Stimulated activated CD4-positive, alpha-beta T cell treated with anti-CD3 and anti-CD28 coated beads, TNF-alpha, amount 100 ng/mL, for 48 hours (primary cell): ENCODE data around the gene WDR44.
"Not testable (repeated sequence)": the region's sequence is repeated elsewhere in the genome, so short reads cannot be mapped to it uniquely, and the experiment has no call there.

Experiments
- DNase-seq, 3 donors: peaks; one replicate each; pipeline ENCODE4 v3.0.0-alpha.2; 2020; ENCODE audit warnings: low read depth in 3 of 3

Gene WDR44

GRCh38 chrX:118480172-118480571, 134.3 kb downstream of the WDR44 start:
- DNase-seq, result no peak

GRCh38 chrX:118482384-118482783, 136.5 kb downstream of the WDR44 start:
- not testable (repeated sequence) for DNase-seq

DNA sequence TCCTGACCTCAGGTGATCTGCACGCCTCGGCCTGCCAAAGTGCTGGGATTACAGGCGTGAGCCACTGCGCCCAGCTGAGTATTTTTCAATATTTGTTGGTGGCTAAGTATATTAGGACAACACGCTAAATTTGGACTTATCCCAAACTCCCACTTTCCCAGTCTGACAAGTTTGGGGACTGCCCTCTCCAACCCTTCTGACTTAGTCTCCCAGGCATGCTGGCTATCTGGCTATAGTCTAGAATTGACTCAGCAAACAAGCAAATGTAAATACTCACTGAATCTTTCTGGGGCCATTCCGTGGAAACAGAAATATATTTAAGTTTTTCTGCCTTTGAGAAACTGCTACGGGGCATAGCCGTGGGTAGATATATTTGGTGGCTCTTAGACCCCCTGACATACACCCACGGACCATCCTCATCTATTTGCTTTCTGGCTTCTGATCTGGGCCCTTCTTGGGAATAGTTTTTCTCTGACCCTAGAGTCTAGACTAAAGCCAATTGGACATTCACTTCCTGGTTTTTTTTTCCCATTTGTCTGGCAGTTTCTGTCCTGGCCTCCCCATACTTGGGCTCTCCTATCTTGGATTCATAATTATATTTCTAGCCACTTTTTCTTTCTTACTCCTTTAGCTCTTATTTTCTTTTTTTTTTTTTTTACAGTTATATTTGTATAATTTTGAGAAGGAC, 138.5 kb downstream of the WDR44 start:
- no peak for DNase-seq

- not testable (repeated sequence) for DNase-seq
These were observed 140.8 kb downstream of the WDR44 start for GRCh38 chrX:118486693-118487092.

GRCh38 chrX:118493016-118493415, 147.1 kb downstream of the WDR44 start:
- DNase-seq, result no peak

- no peak for DNase-seq
These were observed 147.9 kb downstream of the WDR44 start for GRCh38 chrX:118493653-118494297.

DNA sequence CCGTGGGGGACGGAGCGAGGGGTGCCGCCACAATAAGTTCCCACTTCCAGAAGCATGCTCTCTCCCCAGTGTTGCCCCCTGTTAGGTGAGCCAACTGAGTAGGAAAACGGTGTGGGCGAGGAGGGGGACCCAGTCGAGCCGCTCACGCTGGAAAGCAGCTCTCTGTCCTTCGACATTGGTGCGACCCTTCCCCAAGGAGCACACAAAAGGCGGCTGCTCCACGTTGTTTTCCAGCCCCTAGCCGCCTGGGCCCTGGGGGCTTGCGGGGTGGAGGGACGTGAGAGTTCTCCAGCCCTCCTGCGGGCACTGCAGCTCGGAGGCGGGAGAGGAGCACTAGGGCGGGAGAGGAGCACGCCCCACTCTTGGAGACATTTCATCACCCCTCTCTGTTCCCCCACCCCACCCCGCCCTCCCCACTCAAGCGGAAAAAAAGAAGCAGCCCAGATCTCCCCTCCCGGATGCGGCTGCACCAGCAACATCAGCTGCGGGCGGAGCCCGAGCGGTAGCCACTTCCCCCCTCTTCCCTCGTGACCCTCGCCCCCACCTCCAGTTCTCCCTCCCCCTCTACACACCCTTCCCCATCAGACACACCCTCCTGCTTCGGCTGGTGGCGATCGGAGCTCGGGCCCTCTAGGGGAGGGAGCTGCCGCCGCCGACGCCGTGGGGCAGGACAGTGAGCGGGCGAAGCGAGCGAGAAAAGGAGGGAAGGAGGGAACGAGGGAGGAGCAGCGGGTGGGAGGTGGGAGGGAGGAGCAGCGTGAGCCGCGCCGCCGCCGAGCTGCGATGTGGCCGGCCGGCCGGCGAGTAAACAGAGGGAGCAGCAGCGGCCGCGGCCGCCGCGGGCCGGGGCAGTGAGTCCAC, 149.4 kb downstream of the WDR44 start, which contains the start of gene DOCK11:
DOCK11 (plus strand) TSS at position 755 of the 861 bp plus-strand sequence. CDS start 157 bp downstream, outside the sequence.
- DNase-seq, result peak; percentile 53 to 72 (median 67)

DNA sequence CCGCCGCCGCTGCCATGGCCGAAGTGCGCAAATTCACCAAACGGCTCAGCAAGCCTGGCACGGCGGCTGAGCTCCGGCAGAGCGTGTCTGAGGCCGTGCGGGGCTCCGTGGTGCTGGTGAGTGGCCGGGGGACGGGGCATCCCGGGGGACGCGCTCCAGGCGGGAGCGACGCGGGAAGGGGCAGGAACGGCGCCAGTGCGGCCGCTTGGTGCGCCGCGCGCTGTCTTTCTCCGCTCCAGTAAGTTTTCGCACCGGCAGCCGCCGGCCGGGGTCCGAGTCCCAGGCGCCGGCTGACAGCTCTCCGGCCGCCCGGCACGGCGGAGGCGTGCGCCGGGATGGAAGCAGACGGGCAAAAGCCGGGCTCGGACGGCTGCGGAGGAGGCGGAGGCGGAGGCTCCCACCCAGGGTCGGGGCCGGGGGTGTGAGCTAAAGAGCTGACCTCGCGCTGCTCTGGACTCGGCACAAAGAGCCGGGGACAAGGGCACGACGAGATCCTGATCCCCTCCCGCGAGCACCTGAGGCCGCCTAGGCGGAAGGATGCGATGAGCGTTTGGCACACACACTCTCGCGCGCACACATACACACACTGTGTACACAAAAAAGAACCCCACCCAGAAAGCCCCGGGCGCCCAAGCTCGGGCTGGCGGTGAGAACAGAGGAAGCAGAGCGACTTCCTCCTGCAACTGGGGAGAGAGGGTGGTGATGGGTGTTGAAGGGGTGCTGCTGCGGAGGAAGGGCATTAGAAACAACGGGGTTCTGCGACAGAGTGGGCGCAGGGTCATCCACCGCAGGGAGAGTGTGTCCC, 150.3 kb downstream of the WDR44 start:
- DNase-seq, result peak; percentile 32 to 52 (median 45)

DNA sequence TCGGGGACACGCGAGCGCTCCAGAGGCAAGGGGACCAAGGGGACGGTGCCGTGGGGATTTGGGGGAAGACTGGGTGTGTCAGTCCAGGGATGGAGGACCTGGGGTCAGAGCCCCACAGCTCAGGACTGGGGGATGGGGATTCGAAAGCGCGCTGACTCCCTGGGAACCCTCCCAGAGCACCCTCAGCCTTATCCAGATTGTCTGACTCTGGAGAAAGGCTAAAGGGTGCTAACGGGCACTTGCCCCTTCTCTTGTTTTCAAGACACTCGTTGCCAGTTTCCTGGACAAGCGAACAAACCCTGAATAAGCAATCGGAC, 150.8 kb downstream of the WDR44 start:
- no peak for DNase-seq

GRCh38 chrX:118497180-118497818, 151.4 kb downstream of the WDR44 start:
- no peak for DNase-seq

GRCh38 chrX:118498351-118498750, 152.4 kb downstream of the WDR44 start:
- no peak for DNase-seq

DNA sequence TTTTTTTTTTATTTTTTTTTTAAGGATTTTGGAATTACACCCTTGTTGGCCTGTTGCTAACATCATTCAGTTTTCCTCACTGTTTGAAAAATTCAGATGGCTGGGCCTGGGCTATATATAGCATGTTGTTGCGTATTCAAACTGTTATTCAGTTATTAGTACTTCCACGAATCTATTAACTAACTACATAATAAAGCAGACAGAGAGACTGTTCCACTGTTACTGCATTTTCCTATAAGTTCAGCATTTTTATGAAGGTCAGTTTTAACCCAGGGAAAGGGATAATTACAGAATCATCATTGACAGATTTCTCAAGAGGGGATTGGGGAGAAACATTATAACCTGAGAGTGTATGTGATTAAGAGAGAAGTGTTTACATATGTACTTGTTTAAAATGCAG, 152.8 kb downstream of the WDR44 start:
- no peak for DNase-seq

DNA sequence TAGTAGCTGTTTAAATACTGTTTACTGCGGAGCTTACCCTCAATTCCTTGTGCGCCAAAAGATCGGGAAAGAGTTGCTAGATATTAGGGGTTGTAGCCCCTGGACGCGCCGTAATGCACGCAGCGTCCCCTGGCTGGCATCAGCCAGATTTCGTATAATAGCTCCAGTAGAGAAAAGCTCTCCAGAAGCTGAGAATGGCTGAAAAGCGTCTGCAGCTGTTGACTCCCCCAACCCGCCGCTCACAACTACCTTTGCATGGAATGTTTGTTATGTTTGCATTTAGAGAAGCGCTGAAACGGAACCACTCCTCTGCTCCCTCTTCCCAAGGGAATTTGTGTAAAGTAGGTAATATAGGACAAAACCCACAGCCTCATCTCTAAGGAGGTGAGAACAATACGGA, 153.4 kb downstream of the WDR44 start:
- no peak for DNase-seq
